Psoas muscle (tissue), 8 donors: ENCODE data around the gene SLC16A6. TPM values are rescaled to one million over a fixed set of nuclear protein-coding genes. Genes with fewer than 3 reads are reported as not detected.

ENCODE experiments used
- ATAC-seq, 4 donors: fragments of 200-7000 bp; cut with Tn5 transposase; one replicate each; pipeline ENCODE4 v1.9.1; 2020; ENCODE audit warnings: moderate library complexity in 3 of 4, mild to moderate bottlenecking in 2 of 4
- DNase-seq, 2 donors: peaks; one replicate each; pipeline ENCODE4 v3.0.0-alpha.2; 2020
- H3K27ac ChIP-seq: fragments of 200-600 bp; one replicate; pipeline ENCODE4 v1.8.0; 2022
- H3K27me3 ChIP-seq, 3 donors: fragments of 200-600 bp in 1 of 3; one replicate each; pipeline versions ENCODE4 v1.6.1 to v1.8.0; 2013 to 2022; ENCODE audit warnings: low read length in 2 of 3, mild to moderate bottlenecking in 2 of 3, moderate library complexity in 1 of 3; ENCODE audit not compliant: insufficient read depth in 3 of 3
- H3K36me3 ChIP-seq, 2 donors: fragments of 200-600 bp in 1 of 2; one replicate each; pipeline versions ENCODE4 v1.6.1 to v1.8.0; 2013 to 2022; ENCODE audit warnings: low read depth in 1 of 2, mild to moderate bottlenecking in 1 of 2, moderate library complexity in 1 of 2; ENCODE audit not compliant: insufficient read depth in 1 of 2
- H3K4me1 ChIP-seq: fragments of 200-600 bp; one replicate; pipeline ENCODE4 v1.8.0; 2022
- H3K4me3 ChIP-seq: fragments of 200-600 bp; one replicate; pipeline ENCODE4 v1.8.0; 2022; ENCODE audit warnings: mild to moderate bottlenecking
- H3K9me3 ChIP-seq: fragments of 200-600 bp; one replicate; pipeline ENCODE4 v1.8.0; 2022
- WGBS, 3 donors: extraction: QIAGEN DNeasy Blood & Tissue Kit; methylation state at CpG; one replicate each; pipeline versions ENCODE4 v1.1.6 to v1.1.7; 2013; 5-methylcytosine and 5-hydroxymethylcytosine counted together
- intact Hi-C, 2 donors: fragments of 100-400 bp; cut with DNase I; formaldehyde crosslinking; loops; one replicate each; pipeline versions ENCODE4 v1.11.0 to v1.14.2; 2022
- polyA plus RNA-seq, 3 donors: library from polyadenylated mRNA; stranded (reverse); fragments of 200-250 nt; gene quantifications; one replicate each; pipeline ENCODE4 v1.2.3, GENCODE V29; 2013
- total RNA-seq, 4 donors: library from RNA; stranded (reverse); fragmentation: NEBNext Ultra II Directional in 2 of 4; extraction: Animal tissue kit (Norgen Biotek cat#: 25700) in 2 of 4; gene quantifications; one replicate each; pipeline versions ENCODE4 v1.2.1 to v1.2.4, GENCODE V29; 2021 to 2023
- TF ChIP-seq, protein P1 (sequence below): fragments of 200-600 bp; IDR thresholded peaks from one replicate; pipeline ENCODE4 v1.8.0; 2022; ENCODE audit warnings: antibody characterized with exemption
- donor health status: healthy with polysubstance abuse.
- donor health status: DM: no; HTN: no; CAD: no; lungs with moderate emphysema.
- donor health status: Bipolar disorder and iron deficiency.
- donor health status: healthy.
- donor health status: DM: yes; HTN: yes; CAD: no.
- donor health status: DM: no; HTN: no; CAD: no.
- donor health status: DM: no; HTN: no; CAD: no.
- donor health status: DM: yes; HTN: yes; CAD: no.

Gene SLC16A6
- total and polyA plus RNA-seq, 7 donors, result 0.75 to 47.7 (median 5.1) TPM

DNA sequence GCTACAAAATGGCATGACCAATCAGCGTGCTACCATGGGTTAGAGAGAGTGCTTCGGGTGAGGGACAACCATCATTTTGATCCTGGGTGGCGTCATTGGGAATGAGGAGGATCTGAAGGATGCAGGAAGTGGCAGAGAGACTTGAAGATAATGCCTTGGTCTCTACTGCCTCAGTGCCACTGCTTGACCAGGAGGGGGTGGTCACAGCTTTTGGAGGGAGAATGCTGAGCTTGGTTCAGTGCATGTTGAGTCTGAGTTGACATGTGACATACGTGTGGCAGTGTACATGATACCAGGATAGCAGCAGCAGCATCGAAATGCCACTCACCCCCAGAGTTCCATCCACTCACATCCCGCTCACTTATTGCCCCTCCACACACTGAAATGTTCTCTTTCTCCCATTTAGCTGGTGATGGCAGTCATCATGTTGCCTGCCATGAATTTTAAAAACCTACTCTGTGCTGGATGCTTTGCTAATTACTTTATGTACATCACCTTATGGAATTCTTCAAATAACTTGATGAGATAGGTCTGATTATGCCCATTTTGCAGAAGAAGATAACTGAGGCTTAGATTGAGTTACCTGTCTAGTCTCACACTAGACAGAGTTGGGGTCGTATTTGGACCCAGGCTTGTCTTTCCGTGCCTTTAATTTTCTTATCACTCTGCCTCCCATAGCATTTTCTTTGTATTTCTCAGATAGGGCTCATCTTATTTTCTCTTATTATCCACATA is 37.1 kb upstream of the SLC16A6 start:
- ATAC-seq, result no peak
- TF ChIP-seq, protein P1, sequence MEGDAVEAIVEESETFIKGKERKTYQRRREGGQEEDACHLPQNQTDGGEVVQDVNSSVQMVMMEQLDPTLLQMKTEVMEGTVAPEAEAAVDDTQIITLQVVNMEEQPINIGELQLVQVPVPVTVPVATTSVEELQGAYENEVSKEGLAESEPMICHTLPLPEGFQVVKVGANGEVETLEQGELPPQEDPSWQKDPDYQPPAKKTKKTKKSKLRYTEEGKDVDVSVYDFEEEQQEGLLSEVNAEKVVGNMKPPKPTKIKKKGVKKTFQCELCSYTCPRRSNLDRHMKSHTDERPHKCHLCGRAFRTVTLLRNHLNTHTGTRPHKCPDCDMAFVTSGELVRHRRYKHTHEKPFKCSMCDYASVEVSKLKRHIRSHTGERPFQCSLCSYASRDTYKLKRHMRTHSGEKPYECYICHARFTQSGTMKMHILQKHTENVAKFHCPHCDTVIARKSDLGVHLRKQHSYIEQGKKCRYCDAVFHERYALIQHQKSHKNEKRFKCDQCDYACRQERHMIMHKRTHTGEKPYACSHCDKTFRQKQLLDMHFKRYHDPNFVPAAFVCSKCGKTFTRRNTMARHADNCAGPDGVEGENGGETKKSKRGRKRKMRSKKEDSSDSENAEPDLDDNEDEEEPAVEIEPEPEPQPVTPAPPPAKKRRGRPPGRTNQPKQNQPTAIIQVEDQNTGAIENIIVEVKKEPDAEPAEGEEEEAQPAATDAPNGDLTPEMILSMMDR, result no peak
- Histone ChIP-seq H3K27me3 (no peaks in the 10 kb centered on the region), H3K9me3 (peaks cover 8% of the 10 kb centered on the region), H3K27ac (no peak overlapping the region), H3K4me1 (peaks cover 19% of the 10 kb centered on the region), H3K4me3 (no peak overlapping the region), H3K36me3 (no peaks in the 10 kb centered on the region)
- intact Hi-C loops, result loop anchor here (2.0 to 5.0 kb wide), 2 partner anchors 34 to 47 kb away; no protein-coding TSS in a partner anchor
- WGBS, 3 donors, result 91 to 93% (median 92%) methylated on average over 8 of the region's 8 CpGs
- no peak for DNase-seq

DNA sequence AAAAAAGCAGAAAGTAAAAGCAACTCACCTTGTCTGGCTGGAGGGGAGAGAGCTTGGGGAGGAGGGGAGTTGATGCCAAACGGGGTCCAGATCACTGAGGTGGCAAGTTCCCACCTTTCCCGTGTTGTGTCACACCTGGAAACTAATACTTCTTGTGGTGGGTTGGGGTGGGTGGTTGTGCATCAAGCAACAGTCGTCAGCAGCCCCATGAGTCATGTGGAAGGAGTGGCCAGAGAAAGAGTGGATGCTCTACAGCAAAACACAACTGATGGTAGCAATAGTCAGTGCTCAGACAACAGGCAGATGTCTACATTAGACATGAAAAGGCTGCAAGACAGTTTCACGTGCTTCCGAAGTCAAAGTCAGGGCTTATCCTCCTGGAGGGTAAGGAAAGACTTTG is 35.8 kb upstream of the SLC16A6 start:
- no peaks in the 10 kb centered on the region for H3K27me3 ChIP-seq
- no peaks in the 10 kb centered on the region for H3K36me3 ChIP-seq
- DNase-seq (no peak), ATAC-seq (no peak)
- H3K4me3 ChIP-seq, result no peak overlapping the region
- no peak overlapping the region for H3K27ac ChIP-seq
- 84 to 87% (median 84%) methylated on average over 5 of the region's 5 CpGs for WGBS, 3 donors
- peaks cover 24% of the 10 kb centered on the region for H3K4me1 ChIP-seq
- intact Hi-C loops, result loop anchor here in 1 of 2 donors (5.0 kb wide), 1 partner anchor 36 kb away; no protein-coding TSS in a partner anchor
- H3K9me3 ChIP-seq, result peaks cover 4% of the 10 kb centered on the region
- TF ChIP-seq, protein P1, result no peak

DNA sequence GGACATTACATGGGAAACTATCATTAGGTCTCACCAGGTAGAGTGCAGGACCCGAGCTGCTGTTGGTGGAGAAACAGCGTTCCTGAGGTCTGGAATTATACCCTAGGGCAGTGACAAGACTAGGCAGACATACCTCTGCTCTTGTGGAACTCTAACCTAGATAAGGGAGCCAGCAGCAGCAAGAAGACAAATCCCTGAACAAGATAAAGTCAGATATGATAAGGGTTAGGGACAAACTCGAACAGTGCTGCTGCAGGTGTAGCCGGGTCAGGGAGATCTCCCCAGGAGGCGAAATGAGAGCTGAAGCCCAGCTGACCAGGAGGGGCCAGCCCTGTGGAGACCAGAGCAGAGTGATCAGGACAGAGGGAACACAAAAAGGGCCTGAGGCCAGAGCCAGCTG is 35.0 kb upstream of the SLC16A6 start:
- intact Hi-C loops, result loop anchor here in 1 of 2 donors (5.0 kb wide), 1 partner anchor 36 kb away; no protein-coding TSS in a partner anchor
- DNase-seq, result no peak
- Histone ChIP-seq H3K9me3 (no peaks in the 10 kb centered on the region), H3K27me3 (no peaks in the 10 kb centered on the region), H3K27ac (peak overlapping the region; percentile 99), H3K4me1 (peaks cover 24% of the 10 kb centered on the region), H3K36me3 (no peaks in the 10 kb centered on the region), H3K4me3 (no peak overlapping the region)
- TF ChIP-seq, protein P1, result no peak
- ATAC-seq, result no peak
- 79 to 93% (median 91%) methylated on average over 5 of the region's 5 CpGs for WGBS, 3 donors

DNA sequence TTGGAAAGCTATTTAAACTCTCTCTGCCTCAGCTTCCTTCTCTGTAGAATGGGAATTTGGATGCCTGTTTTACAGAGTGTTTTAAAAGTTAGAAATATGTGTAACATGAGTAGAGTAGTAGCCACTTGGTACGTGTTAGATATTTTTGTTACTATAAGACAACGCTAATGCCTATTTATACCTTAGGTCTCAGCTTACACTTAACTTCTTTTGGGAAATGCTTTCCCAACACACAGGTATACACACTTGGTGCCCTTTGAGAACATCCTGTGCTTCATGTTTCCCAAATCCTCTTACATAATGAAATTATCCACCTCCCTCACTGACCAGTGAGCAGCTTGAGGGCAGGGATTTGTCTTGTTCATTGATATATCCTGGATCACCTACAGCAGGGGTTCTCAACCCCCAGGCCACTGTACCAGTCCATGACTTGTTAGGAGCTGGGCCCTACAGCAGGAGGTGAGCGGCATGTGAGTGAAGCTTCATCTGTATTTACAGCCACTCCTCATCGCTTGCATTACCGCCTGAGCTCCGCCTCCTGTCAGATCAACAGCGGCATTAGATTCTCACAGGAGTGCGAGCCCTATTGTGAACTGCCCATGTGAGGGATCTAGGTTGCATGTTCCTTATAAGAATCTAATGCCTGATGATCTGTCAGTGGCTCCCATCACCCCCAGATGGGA is 33.9 kb upstream of the SLC16A6 start:
- TF ChIP-seq, protein P1, result no peak
- Histone ChIP-seq H3K4me1 (peaks cover 30% of the 10 kb centered on the region), H3K27me3 (no peaks in the 10 kb centered on the region), H3K9me3 (no peaks in the 10 kb centered on the region), H3K36me3 (no peaks in the 10 kb centered on the region), H3K27ac (peak overlapping the region; percentile 99), H3K4me3 (no peak overlapping the region)
- ATAC-seq (peak; percentile 85 to 88 (median 86)), DNase-seq (peak; percentile 57 to 74)
- intact Hi-C loops, result loop anchor here in 1 of 2 donors (1.0 to 5.0 kb wide), 2 partner anchors 38 to 54 kb away; no protein-coding TSS in a partner anchor
- WGBS, 3 donors, result 57 to 80% (median 67%) methylated on average over 8 of the region's 8 CpGs
